GM19463 (cell line): Measurements from ENCODE around the gene IDH2.
A peak's percentile ranks its signal among the peaks of the same experiment; 100 is the strongest.

ENCODE experiments used
- ATAC-seq: cut with Tn5 transposase; IDR thresholded peaks from one replicate; pipeline ENCODE4 v1.9.1; 2021; ENCODE audit warnings: mild to moderate bottlenecking, moderate library complexity; ENCODE audit not compliant: unreplicated experiment

Gene IDH2

GRCh38 chr15:90044916-90045371 is 57.3 kb downstream of the IDH2 start:
- ATAC-seq: no peak

- no peak for ATAC-seq
These were observed 58.1 kb downstream of the IDH2 start for GRCh38 chr15:90044191-90044590.

- ATAC-seq: no peak
These were observed 58.7 kb downstream of the IDH2 start for GRCh38 chr15:90043530-90044010.

- no peak for ATAC-seq
These were observed 59.3 kb downstream of the IDH2 start for GRCh38 chr15:90042766-90043529.

- no peak for ATAC-seq
These were observed 59.9 kb downstream of the IDH2 start for GRCh38 chr15:90042356-90042755.

GRCh38 chr15:90040618-90041017 is 61.6 kb downstream of the IDH2 start:
- no peak for ATAC-seq

- no peak for ATAC-seq
These were observed 62.3 kb downstream of the IDH2 start for GRCh38 chr15:90039996-90040395.

GRCh38 chr15:90038632-90039095 is 63.6 kb downstream of the IDH2 start:
- ATAC-seq: no peak

- ATAC-seq: peak; percentile 74
These were observed 64.2 kb downstream of the IDH2 start for GRCh38 chr15:90037961-90038631.

GRCh38 chr15:90037511-90037860 is 64.8 kb downstream of the IDH2 start:
- ATAC-seq: no peak

GRCh38 chr15:90036806-90037510 is 65.3 kb downstream of the IDH2 start:
- no peak for ATAC-seq

- no peak for ATAC-seq
These were observed 65.9 kb downstream of the IDH2 start for GRCh38 chr15:90036343-90036742.

GRCh38 chr15:90035840-90036230 is 66.4 kb downstream of the IDH2 start:
- ATAC-seq: no peak

- ATAC-seq: no peak
These were observed 67.0 kb downstream of the IDH2 start for GRCh38 chr15:90035095-90035839.

- ATAC-seq: no peak
These were observed 68.8 kb downstream of the IDH2 start for GRCh38 chr15:90033448-90033847.
